SK-N-SH (cell line): ENCODE data around the gene TBC1D21. TPM values are rescaled to one million over a fixed set of nuclear protein-coding genes. Genes with fewer than 3 reads are reported as not detected.

ENCODE experiments used
- CTCF ChIA-PET: fragments of 300-600, 350-600 bp; formaldehyde crosslinking; extraction: SDS; loops from one replicate; lab custom pipeline; 2021; lab: Yijun Ruan, JAX
- POLR2A ChIA-PET: fragments of 350-600 bp; sonication (Branson Sonifier 250); formaldehyde crosslinking; extraction: SDS; loops from one replicate; lab custom pipeline; 2020; ENCODE audit warnings: antibody characterized with exemption, inconsistent platforms; lab: Yijun Ruan, JAX
- DNase-seq: peaks from one replicate; pipeline ENCODE4 v3.0.0; 2012
- H2AFZ ChIP-seq: fragments of 200-600 bp; sonication (generic); 2 replicates; pipeline ENCODE4 v1.8.1; 2016; ENCODE audit warnings: antibody characterized with exemption, mild to moderate bottlenecking, low read depth
- H3F3A ChIP-seq: fragments of 200-600 bp; sonication (generic); replicated peaks from 2 replicates; pipeline ENCODE3; 2016; ENCODE audit warnings: antibody characterized with exemption, mild to moderate bottlenecking; ENCODE audit not compliant: insufficient read depth
- H3K27ac ChIP-seq, 2 experiments: fragments of 200-500 bp in 1 of 2; fragments of 200-600 bp in 1 of 2; sonication (Bioruptor generic) in 1 of 2; sonication (generic), shearing (Covaris generic) in 1 of 2; 2 replicates each; pipeline versions ENCODE4 v1.5.1 to v1.6.1; 2014 to 2016; ENCODE audit warnings: low read depth in 2 of 2, inconsistent platforms in 1 of 2, low read length in 1 of 2, mild to moderate bottlenecking in 1 of 2, mixed read lengths in 1 of 2
- H3K27me3 ChIP-seq: fragments of 200-600 bp; sonication (generic), shearing (Covaris generic); 2 replicates; pipeline ENCODE4 v1.6.1; 2016; ENCODE audit warnings: mixed run types; ENCODE audit not compliant: insufficient read depth
- H3K36me3 ChIP-seq, 2 experiments: fragments of 200-500 bp in 1 of 2; fragments of 200-600 bp in 1 of 2; sonication (Bioruptor generic) in 1 of 2; sonication (generic) in 1 of 2; replicated peaks in 1 of 2; 2 replicates each; pipeline versions ENCODE3 to v1.5.1; 2014 to 2016; ENCODE audit warnings: low read length in 1 of 2, mild to moderate bottlenecking in 1 of 2; ENCODE audit not compliant: insufficient read depth in 2 of 2, control insufficient read depth in 1 of 2
- H3K4me1 ChIP-seq, 2 experiments: fragments of 200-500 bp in 1 of 2; fragments of 200-600 bp in 1 of 2; sonication (Bioruptor generic) in 1 of 2; sonication (generic), shearing (Covaris generic) in 1 of 2; 2 replicates each; pipeline versions ENCODE4 v1.5.1 to v1.6.1; 2014 to 2016; ENCODE audit warnings: low read depth in 1 of 2, low read length in 1 of 2, mixed run types in 1 of 2; ENCODE audit not compliant: insufficient read depth in 2 of 2, control insufficient read depth in 1 of 2
- H3K4me2 ChIP-seq: fragments of 200-600 bp; sonication (generic), shearing (Covaris generic); 2 replicates; pipeline ENCODE4 v1.6.1; 2017; ENCODE audit warnings: mixed run types
- H3K4me3 ChIP-seq, 2 experiments: fragments of 200-500 bp in 1 of 2; fragments of 200-600 bp in 1 of 2; sonication (Bioruptor generic) in 1 of 2; sonication (generic), shearing (Covaris generic) in 1 of 2; 2 replicates each; pipeline versions ENCODE4 v1.5.1 to v1.8.1; 2014 to 2016; ENCODE audit warnings: low read depth in 2 of 2, inconsistent platforms in 1 of 2, low read length in 1 of 2, mild to moderate bottlenecking in 1 of 2, mixed read lengths in 1 of 2, moderate library complexity in 1 of 2
- H3K79me2 ChIP-seq: fragments of 200-600 bp; sonication (generic); 2 replicates; pipeline ENCODE4 v1.8.1; 2017; ENCODE audit warnings: mild to moderate bottlenecking; ENCODE audit not compliant: insufficient read depth
- H3K9ac ChIP-seq: fragments of 200-600 bp; sonication (generic); 2 replicates; pipeline ENCODE4 v1.6.1; 2017; ENCODE audit warnings: mixed run types
- H3K9me2 ChIP-seq: fragments of 200-600 bp; sonication (generic); 2 replicates; pipeline ENCODE4 v1.6.1; 2017; ENCODE audit warnings: mixed run types
- H3K9me3 ChIP-seq: fragments of 200-600 bp; sonication (generic); 2 replicates; pipeline ENCODE4 v1.6.1; 2017; ENCODE audit warnings: mixed run types, mild to moderate bottlenecking, moderate library complexity
- H4K20me1 ChIP-seq: fragments of 200-600 bp; sonication (generic); 2 replicates; pipeline ENCODE4 v1.6.1; 2017; ENCODE audit warnings: mild to moderate bottlenecking, mixed run types; ENCODE audit not compliant: insufficient read depth
- CHD2 ChIP-seq: fragments of 150-350 bp; IDR thresholded peaks from 2 replicates; pipeline ENCODE4 v1.6.1; 2018; ENCODE audit warnings: low read length; ENCODE audit not compliant: partially characterized antibody
- ELF1 ChIP-seq: IDR thresholded peaks from 2 replicates; pipeline ENCODE4 v1.4.0; 2012
- EZH2phosphoT487 ChIP-seq: fragments of 200-600 bp; sonication (generic); IDR thresholded peaks from 2 replicates; pipeline ENCODE4 v1.6.1; 2017; ENCODE audit warnings: low read depth, mixed run types, mild to moderate bottlenecking, antibody characterized with exemption, moderate library complexity, borderline replicate concordance
- FOXM1 ChIP-seq: IDR thresholded peaks from 2 replicates; pipeline ENCODE4 v1.4.0; 2012; ENCODE audit warnings: low read depth, mild to moderate bottlenecking
- GABPA ChIP-seq: IDR thresholded peaks from 2 replicates; pipeline ENCODE4 v1.4.0; 2012; ENCODE audit warnings: low read depth, mild to moderate bottlenecking
- JUND ChIP-seq: IDR thresholded peaks from 2 replicates; pipeline ENCODE4 v1.4.0; 2012
- POLR2AphosphoS5 ChIP-seq: IDR thresholded peaks from 2 replicates; pipeline ENCODE4 v1.6.1; 2012; ENCODE audit warnings: low read depth, low read length
- REST ChIP-seq: IDR thresholded peaks from 2 replicates; pipeline ENCODE4 v1.6.1; 2012; ENCODE audit warnings: mild to moderate bottlenecking, low read depth, low read length, moderate library complexity
- RXRA ChIP-seq: IDR thresholded peaks from 2 replicates; pipeline ENCODE4 v1.4.0; 2012; ENCODE audit warnings: low read depth, mild to moderate bottlenecking, borderline replicate concordance
- SIN3A ChIP-seq: IDR thresholded peaks from 2 replicates; pipeline ENCODE4 v1.6.1; 2012; ENCODE audit warnings: low read depth, mild to moderate bottlenecking, low read length, moderate library complexity, borderline replicate concordance
- TAF1 ChIP-seq: IDR thresholded peaks from 2 replicates; pipeline ENCODE4 v1.6.1; 2012; ENCODE audit warnings: low read depth, mild to moderate bottlenecking, low read length, moderate library complexity, borderline replicate concordance
- YY1 ChIP-seq: IDR thresholded peaks from 2 replicates; pipeline ENCODE4 v1.4.0; 2012; ENCODE audit warnings: low read depth, mild to moderate bottlenecking
- WGBS: methylation state at CpG from one replicate; pipeline ENCODE4 v1.1.6; 2017; ENCODE audit warnings: low lambda C conversion rate; 5-methylcytosine and 5-hydroxymethylcytosine counted together
- polyA plus RNA-seq, 3 experiments: library from polyadenylated mRNA; depleted of rRNA; stranded (reverse); fragments of >200 nt; gene quantifications; 2 replicates each; pipeline ENCODE4 v1.2.3, GENCODE V29; 2012
- TF ChIP-seq, protein P1 (sequence below): fragments of 200-600 bp; sonication (generic); IDR thresholded peaks from 2 replicates; pipeline ENCODE4 v1.6.1; 2017; ENCODE audit warnings: antibody characterized with exemption, mild to moderate bottlenecking, moderate library complexity
- TF ChIP-seq, protein P2 (sequence below): IDR thresholded peaks from 2 replicates; pipeline ENCODE4; 2012
- TF ChIP-seq, protein P3 (sequence below): IDR thresholded peaks from 2 replicates; pipeline ENCODE4 v1.4.0; 2012; ENCODE audit warnings: low read depth, borderline replicate concordance
- TF ChIP-seq, protein P4 (sequence below): IDR thresholded peaks from 2 replicates; pipeline ENCODE4 v1.4.0; 2012; ENCODE audit warnings: low read depth

Gene TBC1D21
- polyA plus RNA-seq, 1 of the 3 experiments (the other 2 are of a cell fraction) = not detected

DNA sequence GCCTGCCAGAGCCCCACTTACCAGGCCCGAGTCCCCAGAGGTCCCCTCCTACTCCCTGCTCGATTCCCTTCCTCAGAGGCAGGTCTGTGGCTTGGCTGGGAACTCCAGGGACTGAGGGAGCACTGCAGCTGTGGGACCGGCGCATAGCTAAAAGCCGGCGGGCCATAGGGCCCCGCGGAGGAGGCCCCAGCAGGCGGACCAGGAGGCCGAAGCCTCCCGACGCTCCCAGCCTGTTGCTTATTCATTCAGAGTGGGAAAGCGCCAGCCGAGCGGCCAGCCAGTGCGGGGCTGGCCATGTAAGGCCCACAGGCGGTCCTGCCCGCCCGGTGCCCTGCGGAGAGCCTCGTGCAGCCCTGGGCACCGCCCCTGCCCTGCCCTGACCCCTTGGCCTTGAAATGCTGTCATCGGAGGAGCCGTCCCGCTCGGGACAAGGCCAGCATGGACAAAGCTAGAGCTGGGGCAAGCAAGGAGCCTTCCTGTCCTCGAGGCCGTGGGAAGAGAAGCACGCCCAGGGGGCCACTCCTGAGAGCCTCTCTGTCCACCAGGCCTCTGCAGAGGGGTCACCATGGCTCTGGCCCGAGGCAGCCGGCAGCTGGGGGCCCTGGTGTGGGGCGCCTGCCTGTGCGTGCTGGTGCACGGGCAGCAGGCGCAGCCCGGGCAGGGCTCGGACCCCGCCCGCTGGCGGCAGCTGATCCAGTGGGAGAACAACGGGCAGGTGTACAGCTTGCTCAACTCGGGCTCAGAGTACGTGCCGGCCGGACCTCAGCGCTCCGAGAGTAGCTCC is 53.0 kb downstream of the TBC1D21 start, which contains the start of gene LOXL1:
TSS of gene LOXL1 (plus strand) at position 244 of the 784 bp plus-strand sequence. CDS start at position 566, 322 bp downstream.
- no peak within 1 kb of the TSS for H2AFZ ChIP-seq
- CTCF ChIA-PET = interaction anchor here (0.7 to 1.6 kb wide), 4 partner anchors 17 to 52 kb away, joined by 3 to 8 read pairs (median 3); no protein-coding TSS in a partner anchor

More for the DNA sequence above, 53.0 kb downstream of the TBC1D21 start, which contains the start of gene LOXL1:
- POLR2A ChIA-PET = no interaction called here
- TF ChIP-seq RXRA = no peak
- no peak for TF ChIP-seq EZH2phosphoT487
- TF ChIP-seq, protein P1, sequence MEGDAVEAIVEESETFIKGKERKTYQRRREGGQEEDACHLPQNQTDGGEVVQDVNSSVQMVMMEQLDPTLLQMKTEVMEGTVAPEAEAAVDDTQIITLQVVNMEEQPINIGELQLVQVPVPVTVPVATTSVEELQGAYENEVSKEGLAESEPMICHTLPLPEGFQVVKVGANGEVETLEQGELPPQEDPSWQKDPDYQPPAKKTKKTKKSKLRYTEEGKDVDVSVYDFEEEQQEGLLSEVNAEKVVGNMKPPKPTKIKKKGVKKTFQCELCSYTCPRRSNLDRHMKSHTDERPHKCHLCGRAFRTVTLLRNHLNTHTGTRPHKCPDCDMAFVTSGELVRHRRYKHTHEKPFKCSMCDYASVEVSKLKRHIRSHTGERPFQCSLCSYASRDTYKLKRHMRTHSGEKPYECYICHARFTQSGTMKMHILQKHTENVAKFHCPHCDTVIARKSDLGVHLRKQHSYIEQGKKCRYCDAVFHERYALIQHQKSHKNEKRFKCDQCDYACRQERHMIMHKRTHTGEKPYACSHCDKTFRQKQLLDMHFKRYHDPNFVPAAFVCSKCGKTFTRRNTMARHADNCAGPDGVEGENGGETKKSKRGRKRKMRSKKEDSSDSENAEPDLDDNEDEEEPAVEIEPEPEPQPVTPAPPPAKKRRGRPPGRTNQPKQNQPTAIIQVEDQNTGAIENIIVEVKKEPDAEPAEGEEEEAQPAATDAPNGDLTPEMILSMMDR = no peak
- TF ChIP-seq, protein P2, sequence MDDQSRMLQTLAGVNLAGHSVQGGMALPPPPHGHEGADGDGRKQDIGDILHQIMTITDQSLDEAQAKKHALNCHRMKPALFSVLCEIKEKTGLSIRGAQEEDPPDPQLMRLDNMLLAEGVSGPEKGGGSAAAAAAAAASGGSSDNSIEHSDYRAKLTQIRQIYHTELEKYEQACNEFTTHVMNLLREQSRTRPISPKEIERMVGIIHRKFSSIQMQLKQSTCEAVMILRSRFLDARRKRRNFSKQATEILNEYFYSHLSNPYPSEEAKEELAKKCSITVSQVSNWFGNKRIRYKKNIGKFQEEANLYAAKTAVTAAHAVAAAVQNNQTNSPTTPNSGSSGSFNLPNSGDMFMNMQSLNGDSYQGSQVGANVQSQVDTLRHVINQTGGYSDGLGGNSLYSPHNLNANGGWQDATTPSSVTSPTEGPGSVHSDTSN = no peak
- TF ChIP-seq, protein P3, sequence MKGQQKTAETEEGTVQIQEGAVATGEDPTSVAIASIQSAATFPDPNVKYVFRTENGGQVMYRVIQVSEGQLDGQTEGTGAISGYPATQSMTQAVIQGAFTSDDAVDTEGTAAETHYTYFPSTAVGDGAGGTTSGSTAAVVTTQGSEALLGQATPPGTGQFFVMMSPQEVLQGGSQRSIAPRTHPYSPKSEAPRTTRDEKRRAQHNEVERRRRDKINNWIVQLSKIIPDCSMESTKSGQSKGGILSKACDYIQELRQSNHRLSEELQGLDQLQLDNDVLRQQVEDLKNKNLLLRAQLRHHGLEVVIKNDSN = no peak
- TF ChIP-seq CHD2 = no peak
- TF ChIP-seq ELF1 = no peak
- TF ChIP-seq FOXM1 = no peak
- no peak; the same call in 1 of the 2 replicates for TF ChIP-seq POLR2AphosphoS5
- TF ChIP-seq REST = no peak
- no peak for TF ChIP-seq GABPA
- no peak for TF ChIP-seq SIN3A
- TF ChIP-seq JUND = no peak
- peak; percentile 54 for TF ChIP-seq TAF1
- TF ChIP-seq YY1 = no peak
- TF ChIP-seq, protein P4, sequence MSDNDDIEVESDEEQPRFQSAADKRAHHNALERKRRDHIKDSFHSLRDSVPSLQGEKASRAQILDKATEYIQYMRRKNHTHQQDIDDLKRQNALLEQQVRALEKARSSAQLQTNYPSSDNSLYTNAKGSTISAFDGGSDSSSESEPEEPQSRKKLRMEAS = 0 out of 2 replicates have a peak, but pooled peaks have one; percentile 2
- Histone ChIP-seq H3K27me3 (no peaks in the 10 kb centered on the region), H3K4me3 (peak within 1 kb of the TSS; percentile 49 to 62), H3K9ac (peak within 1 kb of the TSS; percentile 73), H3K9me3 (no peaks in the 10 kb centered on the region), H3K79me2 (peaks cover 73% of the 10 kb centered on the region), H3K27ac (peak within 1 kb of the TSS in 1 of 2 experiments; percentile 98; a peak in 3 of 4 replicates), H4K20me1 (no peaks in the 10 kb centered on the region), H3F3A (peaks cover 36% of the 10 kb centered on the region), H3K36me3 (no peaks in the 10 kb centered on the region), H3K4me2 (peak within 1 kb of the TSS; percentile 82), H3K4me1 (peaks cover 35 to 66% of the 10 kb centered on the region in 2 experiments; a peak in 3 of 4 replicates), H3K9me2 (no peaks in the 10 kb centered on the region)
- WGBS = 75% methylated on average over 4 of the region's 47 CpGs
- DNase-seq = no peak
